Gastrocnemius medialis (tissue), 4 donors: ENCODE measurements around the gene LRRC52. TPM values are rescaled to one million over a fixed set of nuclear protein-coding genes. Genes with fewer than 3 reads are reported as not detected.
"Not testable (repeated sequence)": the region's sequence is repeated elsewhere in the genome, so short reads cannot be mapped to it uniquely, and the experiment has no call there.

Experiments
- ATAC-seq, 2 donors: fragments of 150-250 bp; one replicate each; pipeline ENCODE4 v1.9.1; 2016
- DNase-seq, 2 donors: peaks; one replicate each; pipeline ENCODE4 v3.0.0-alpha.2; 2019
- H3K27ac ChIP-seq, 4 donors: fragments of 200-600 bp; sonication (generic); 1 replicate in 1 of 4; 2 replicates in 3 of 4; pipeline ENCODE4 v1.5.1; 2016 to 2018; ENCODE audit warnings: mild to moderate bottlenecking in 2 of 4, moderate library complexity in 1 of 4
- H3K27me3 ChIP-seq, 3 donors: fragments of 200-600 bp; sonication (generic) in 2 of 3; 1 replicate in 1 of 3; 2 replicates in 2 of 3; pipeline versions ENCODE4 v1.5.1 to v1.6.0; 2016 to 2019; ENCODE audit warnings: mild to moderate bottlenecking in 1 of 3, moderate library complexity in 1 of 3
- H3K36me3 ChIP-seq, 2 donors: fragments of 200-600 bp; sonication (generic) in 1 of 2; one replicate each; pipeline ENCODE4 v1.5.1; 2017 to 2018
- H3K4me1 ChIP-seq, 2 donors: fragments of 200-600 bp; sonication (generic) in 1 of 2; one replicate each; pipeline ENCODE4 v1.5.1; 2016 to 2017; ENCODE audit warnings: mild to moderate bottlenecking in 2 of 2
- H3K4me3 ChIP-seq, 4 donors: fragments of 200-600 bp; sonication (generic) in 3 of 4; 1 replicate in 1 of 4; 2 replicates in 3 of 4; pipeline ENCODE4 v1.5.1; 2016 to 2019; ENCODE audit warnings: mild to moderate bottlenecking in 2 of 4
- H3K9me3 ChIP-seq, 3 donors: fragments of 200-600 bp; sonication (generic) in 2 of 3; 1 replicate in 1 of 3; 2 replicates in 2 of 3; pipeline ENCODE4 v1.5.1; 2016 to 2019
- CTCF ChIP-seq, 5 experiments: fragments of 450-650 bp in 3 of 5; fragments of 200-600 bp in 2 of 5; sonication (generic) in 2 of 5; IDR thresholded peaks in 4 of 5; conservative IDR thresholded peaks in 1 of 5; 1 replicate in 4 of 5; 2 replicates in 1 of 5; pipeline ENCODE4 v1.5.1; 2016 to 2019; ENCODE audit warnings: antibody characterized with exemption in 5 of 5, mild to moderate bottlenecking in 3 of 5, moderate library complexity in 3 of 5
- POLR2A ChIP-seq, 2 donors: fragments of 450-650 bp; IDR thresholded peaks; one replicate each; pipeline ENCODE4 v1.6.1; 2017; ENCODE audit warnings: antibody characterized with exemption in 2 of 2, mild to moderate bottlenecking in 2 of 2, moderate library complexity in 2 of 2
- in situ Hi-C, 4 donors: fragments of 200-750 bp; cut with MboI; loops; one replicate each; pipeline versions ENCODE4 v1.15.0 to v1.8.0; 2017; ENCODE audit warnings: low sequenced_read_pairs in 4 of 4
- intact Hi-C: fragments of 100-400 bp; cut with DNase I; formaldehyde crosslinking; loops from one replicate; pipeline ENCODE4 v1.15.1; 2023; ENCODE audit warnings: low total_unique reads
- total RNA-seq, 4 donors: library from RNA; depleted of rRNA; stranded (reverse); fragments of >200 nt; gene quantifications; one replicate each; pipeline versions ENCODE4 v1.1.0 to v1.2.3, GENCODE V29; 2016

The LRRC52 gene
- total RNA-seq, 4 donors from 2014 or later = 0.35 TPM; not detected in 3

- no peak for ATAC-seq
- H3K27me3 ChIP-seq = no peaks in the 10 kb centered on the region
- H3K9me3 ChIP-seq = no peaks in the 10 kb centered on the region
- H3K4me3 ChIP-seq = no peak overlapping the region
- TF ChIP-seq POLR2A (IDR thresholded peaks at IDR 0.05) (no peak), CTCF (IDR thresholded peaks at IDR 0.05 in 4 of 5, conservative IDR thresholded peaks at IDR 0.05 in 1 of 5) (no peak)
- H3K27ac ChIP-seq = no peak overlapping the region
- in situ Hi-C loops = loop anchor here in 1 of 4 donors (25.0 kb wide), 1 partner anchor 315 kb away; no protein-coding TSS in a partner anchor
- intact Hi-C loops = no loop called here
- H3K36me3 ChIP-seq = no peaks in the 10 kb centered on the region
- H3K4me1 ChIP-seq = no peaks in the 10 kb centered on the region
- no peak for DNase-seq
Measured at GRCh38 chr1:165577707-165578106, 33.9 kb downstream of the LRRC52 start.

GRCh38 chr1:165580931-165581871, 37.4 kb downstream of the LRRC52 start:
- TF ChIP-seq CTCF (IDR thresholded peaks at IDR 0.05 in 4 of 5, conservative IDR thresholded peaks at IDR 0.05 in 1 of 5) (no peak), POLR2A (IDR thresholded peaks at IDR 0.05) (no peak)
- Histone ChIP-seq H3K4me1 (no peaks in the 10 kb centered on the region), H3K27ac (no peak overlapping the region), H3K9me3 (no peaks in the 10 kb centered on the region), H3K36me3 (no peaks in the 10 kb centered on the region), H3K27me3 (no peaks in the 10 kb centered on the region), H3K4me3 (no peak overlapping the region)
- in situ Hi-C loops = loop anchor here in 1 of 4 donors (25.0 kb wide), 1 partner anchor 319 kb away; no protein-coding TSS in a partner anchor
- intact Hi-C loops = no loop called here
- DNase-seq (no peak), ATAC-seq (no peak)

- DNase-seq (no peak), ATAC-seq (no peak)
- no peaks in the 10 kb centered on the region for H3K4me1 ChIP-seq
- H3K36me3 ChIP-seq = no peaks in the 10 kb centered on the region
- intact Hi-C loops = no loop called here
- no peaks in the 10 kb centered on the region for H3K27me3 ChIP-seq
- in situ Hi-C loops = loop anchor here in 1 of 4 donors (25.0 kb wide), 1 partner anchor 320 kb away; no protein-coding TSS in a partner anchor
- TF ChIP-seq CTCF (IDR thresholded peaks at IDR 0.05 in 4 of 5, conservative IDR thresholded peaks at IDR 0.05 in 1 of 5) (no peak), POLR2A (IDR thresholded peaks at IDR 0.05) (no peak)
- no peak overlapping the region for H3K4me3 ChIP-seq
- H3K9me3 ChIP-seq = no peaks in the 10 kb centered on the region
- H3K27ac ChIP-seq = no peak overlapping the region
Measured at GRCh38 chr1:165581926-165582325, 38.1 kb downstream of the LRRC52 start.

GRCh38 chr1:165586398-165586797, 42.6 kb downstream of the LRRC52 start:
- TF ChIP-seq POLR2A (IDR thresholded peaks at IDR 0.05) (no peak), CTCF (IDR thresholded peaks at IDR 0.05 in 4 of 5, conservative IDR thresholded peaks at IDR 0.05 in 1 of 5) (no peak)

GRCh38 chr1:165591391-165591790, 47.6 kb downstream of the LRRC52 start:
- not testable (repeated sequence) for DNase-seq, H3K36me3 ChIP-seq, H3K27me3 ChIP-seq, ATAC-seq, H3K9me3 ChIP-seq, H3K27ac ChIP-seq, H3K4me3 ChIP-seq, H3K4me1 ChIP-seq
- in situ Hi-C loops = loop anchor here in 2 of 4 donors (5.0 to 25.0 kb wide), 3 partner anchors 189 to 329 kb away; no protein-coding TSS in a partner anchor
- intact Hi-C loops = loop anchor here (5.0 kb wide), 1 partner anchor 44 kb away; no protein-coding TSS in a partner anchor

More at GRCh38 chr1:165586398-165586797, 42.6 kb downstream of the LRRC52 start:
- H3K4me1 ChIP-seq = no peaks in the 10 kb centered on the region
- H3K9me3 ChIP-seq = no peaks in the 10 kb centered on the region
- H3K36me3 ChIP-seq = no peaks in the 10 kb centered on the region
- ATAC-seq (no peak), DNase-seq (no peak)
- H3K27me3 ChIP-seq = no peaks in the 10 kb centered on the region
- intact Hi-C loops (no loop called here), in situ Hi-C loops (loop anchor here in 2 of 4 donors (5.0 to 25.0 kb wide), 2 partner anchors 184 to 324 kb away; no protein-coding TSS in a partner anchor)
- H3K4me3 ChIP-seq = no peak overlapping the region
- H3K27ac ChIP-seq = no peak overlapping the region
